ENCODE measurements around the gene MEI1. TPM values are rescaled to one million over a fixed set of nuclear protein-coding genes. Genes with fewer than 3 reads are reported as not detected.

The MEI1 gene
- total RNA-seq, 1 experiment from 2014 or later = 0.20 TPM

- H4K8ac ChIP-seq (replicated peaks; ENCODE audit: insufficient read length, low read depth, low read length) = no peak overlapping the region
- no peak overlapping the region for H4K5ac ChIP-seq (ENCODE audit: insufficient read length, low read depth, low read length)
- H2BK120ac ChIP-seq (ENCODE audit: low read depth, low read length, poor library complexity, severe bottlenecking) = no peak overlapping the region
- H3K27me3 ChIP-seq (ENCODE audit: insufficient read depth, low read length) = no peaks in the 10 kb centered on the region
- H3K23me2 ChIP-seq (ENCODE audit: insufficient read length, low read depth, low read length, poor library complexity, severe bottlenecking) = no peaks in the 10 kb centered on the region
- H3K79me2 ChIP-seq (ENCODE audit: insufficient read depth, low read length) = no peaks in the 10 kb centered on the region
- H3K18ac ChIP-seq (ENCODE audit: insufficient read length, low read depth, low read length) = no peak overlapping the region
- Mint-ChIP-seq H3K27me3 (ENCODE audit: low read depth) (no peaks in the 10 kb centered on the region), H3K36me3 (ENCODE audit: insufficient read depth in 1 of 3, low read depth in 3 of 3) (peaks cover 41 to 87% (median 72%) of the 10 kb centered on the region in 3 experiments), H3K4me3 (no peak overlapping the region), H3K9me3 (no peaks in the 10 kb centered on the region), H3K4me1 (no peaks in the 10 kb centered on the region), H3K27ac (no peak overlapping the region)
- H3T11ph ChIP-seq (ENCODE audit: low read length) = no peak overlapping the region
- no peak overlapping the region for H2AK5ac ChIP-seq (ENCODE audit: insufficient read length, low read length)
- H3K9me3 ChIP-seq (ENCODE audit: control insufficient read depth, low read depth, low read length) = no peaks in the 10 kb centered on the region
- DNase-seq = no peak
- peaks cover 3% of the 10 kb centered on the region for H4K20me1 ChIP-seq (ENCODE audit: control insufficient read depth, insufficient read depth, insufficient read length)
- H3K27ac ChIP-seq (ENCODE audit: insufficient read length, low read depth, low read length) = no peak overlapping the region
- WGBS (ENCODE audit: extremely low coverage, insufficient read length, low lambda C conversion rate) = no CpG with 5 or more reads among the region's 3 CpGs
- no peak overlapping the region for H4K91ac ChIP-seq (ENCODE audit: insufficient read length, low read depth, low read length)
- no peak overlapping the region for H2BK15ac ChIP-seq (ENCODE audit: low read depth, low read length)
- H3K4ac ChIP-seq (ENCODE audit: low read depth, low read length) = no peak overlapping the region
- H3K56ac ChIP-seq (ENCODE audit: insufficient read length, low read depth, low read length) = no peak overlapping the region
- no peak overlapping the region for H2BK12ac ChIP-seq (ENCODE audit: insufficient read length, low read depth, low read length)
- no peak overlapping the region for H3K14ac ChIP-seq (ENCODE audit: insufficient read depth, low read length)
- no peak for TF ChIP-seq CTCF (conservative IDR thresholded peaks at IDR 0.05)
- H3K4me2 ChIP-seq (ENCODE audit: insufficient read depth, insufficient read length, low read length) = no peak overlapping the region
- no peaks in the 10 kb centered on the region for H3K4me1 ChIP-seq (ENCODE audit: insufficient read depth, low read length)
- H2AFZ ChIP-seq (ENCODE audit: low read length) = no peak overlapping the region
- no peak overlapping the region for H3K23ac ChIP-seq (ENCODE audit: insufficient read length, low read depth, low read length)
- no peak overlapping the region for H3K9ac ChIP-seq (ENCODE audit: extremely low read depth, insufficient read length, low read length)
- H2BK20ac ChIP-seq (ENCODE audit: low read depth, low read length, poor library complexity, severe bottlenecking) = no peak overlapping the region
- H2BK5ac ChIP-seq (ENCODE audit: insufficient read length, low read length) = no peak overlapping the region
- H3K79me1 ChIP-seq (ENCODE audit: insufficient read depth, low read depth, low read length, poor library complexity, severe bottlenecking) = no peaks in the 10 kb centered on the region
Observed at GRCh38 chr22:41661088-41661487, 38.2 kb upstream of the MEI1 start.

Measured in H9 (cell line).